ENCODE results near the gene IDI2. TPM values are rescaled to one million over a fixed set of nuclear protein-coding genes. Genes with fewer than 3 reads are reported as not detected.

The IDI2 gene
- total RNA-seq, 1 experiment from 2014 or later: not detected

- intact Hi-C loops (cut with micrococcal nuclease): no loop called here
- ChIA-PET POLR2A (interaction anchor here (1.6 to 9.2 kb wide), 5 partner anchors 10 to 40 kb away, joined by 3 to 217 read pairs (median 5); partner anchors contain the start of genes IDI1 and WDR37), CTCF (interaction anchor here (0.6 kb wide), 2 partner anchors 46 to 483 kb away, joined by 3 read pairs; no protein-coding TSS in a partner anchor)
- Mint-ChIP-seq H3K27ac (ENCODE audit: low read depth, unreplicated experiment) (no peak overlapping the region), H3K4me1 (ENCODE audit: insufficient read depth, unreplicated experiment) (peaks cover 5% of the 10 kb centered on the region), H3K9me3 (ENCODE audit: unreplicated experiment) (no peaks in the 10 kb centered on the region), H3K4me3 (ENCODE audit: unreplicated experiment) (no peak overlapping the region), H3K36me3 (ENCODE audit: insufficient read depth, unreplicated experiment) (no peaks in the 10 kb centered on the region), H3K27me3 (ENCODE audit: insufficient read depth, unreplicated experiment) (no peaks in the 10 kb centered on the region)
- no TSS peak for BruUV-seq (replicated peaks)
- no peak for DNase-seq (ENCODE audit: unreplicated experiment)
- TF ChIP-seq CTCF (IDR thresholded peaks at IDR 0.05; ENCODE audit: unreplicated experiment): no peak
These were observed 4.2 kb upstream of the IDI2 start for GRCh38 chr10:1029838-1030237.

- intact Hi-C loops (cut with micrococcal nuclease): no loop called here
- ChIA-PET CTCF (no interaction called here), POLR2A (interaction anchor here (1.2 kb wide), 1 partner anchor 22 kb away, joined by 7 read pairs; the partner anchor contains the start of gene IDI1)
- Mint-ChIP-seq H3K36me3 (ENCODE audit: insufficient read depth, unreplicated experiment) (peaks cover 6% of the 10 kb centered on the region), H3K27ac (ENCODE audit: low read depth, unreplicated experiment) (no peak overlapping the region), H3K27me3 (ENCODE audit: insufficient read depth, unreplicated experiment) (no peaks in the 10 kb centered on the region), H3K9me3 (ENCODE audit: unreplicated experiment) (no peaks in the 10 kb centered on the region), H3K4me1 (ENCODE audit: insufficient read depth, unreplicated experiment) (no peaks in the 10 kb centered on the region), H3K4me3 (ENCODE audit: unreplicated experiment) (no peak overlapping the region)
- BruUV-seq (replicated peaks): no TSS peak
- DNase-seq (ENCODE audit: unreplicated experiment): no peak
- TF ChIP-seq CTCF (IDR thresholded peaks at IDR 0.05; ENCODE audit: unreplicated experiment): no peak
These were observed 919 bp upstream of the IDI2 start for GRCh38 chr10:1026578-1026977.

- CTCF ChIA-PET: no interaction called here
- no peaks in the 10 kb centered on the region for H3K4me1 Mint-ChIP-seq (ENCODE audit: insufficient read depth, unreplicated experiment)
- POLR2A ChIA-PET: no interaction called here
- intact Hi-C loops (cut with micrococcal nuclease): no loop called here
- no peak overlapping the region for H3K4me3 Mint-ChIP-seq (ENCODE audit: unreplicated experiment)
- no peak overlapping the region for H3K27ac Mint-ChIP-seq (ENCODE audit: low read depth, unreplicated experiment)
- no peaks in the 10 kb centered on the region for H3K9me3 Mint-ChIP-seq (ENCODE audit: unreplicated experiment)
- TF ChIP-seq CTCF (IDR thresholded peaks at IDR 0.05; ENCODE audit: unreplicated experiment): no peak
- DNase-seq (ENCODE audit: unreplicated experiment): no peak
- BruUV-seq (replicated peaks): no TSS peak
- H3K36me3 Mint-ChIP-seq (ENCODE audit: insufficient read depth, unreplicated experiment): peaks cover 28% of the 10 kb centered on the region
- no peaks in the 10 kb centered on the region for H3K27me3 Mint-ChIP-seq (ENCODE audit: insufficient read depth, unreplicated experiment)
These were observed 1.6 kb downstream of the IDI2 start for GRCh38 chr10:1024103-1024502.

- no peaks in the 10 kb centered on the region for H3K4me1 Mint-ChIP-seq (ENCODE audit: insufficient read depth, unreplicated experiment)
- BruUV-seq (replicated peaks): no TSS peak
- H3K9me3 Mint-ChIP-seq (ENCODE audit: unreplicated experiment): no peaks in the 10 kb centered on the region
- H3K4me3 Mint-ChIP-seq (ENCODE audit: unreplicated experiment): no peak overlapping the region
- POLR2A ChIA-PET: interaction anchor here (0.6 to 0.7 kb wide), 2 partner anchors 27 to 179 kb away, joined by 3 read pairs; partner anchors contain the start of gene IDI1
- H3K36me3 Mint-ChIP-seq (ENCODE audit: insufficient read depth, unreplicated experiment): peaks cover 45% of the 10 kb centered on the region
- CTCF ChIA-PET: no interaction called here
- H3K27ac Mint-ChIP-seq (ENCODE audit: low read depth, unreplicated experiment): no peak overlapping the region
- H3K27me3 Mint-ChIP-seq (ENCODE audit: insufficient read depth, unreplicated experiment): no peaks in the 10 kb centered on the region
- DNase-seq (ENCODE audit: unreplicated experiment): no peak
- intact Hi-C loops (cut with micrococcal nuclease): no loop called here
- TF ChIP-seq CTCF (IDR thresholded peaks at IDR 0.05; ENCODE audit: unreplicated experiment): no peak
These were observed 3.2 kb downstream of the IDI2 start for GRCh38 chr10:1022413-1022812.

Measured in MCF 10A (cell line).